ENCODE measurements around the gene ZNF146.

- no peak for TF ChIP-seq CTCF (conservative IDR thresholded peaks at IDR 0.05; ENCODE audit: low read depth in 2 of 2)
- no peak for TF ChIP-seq EZH2 (IDR thresholded peaks at IDR 0.05; ENCODE audit: low read depth, unreplicated experiment)
- no peak for TF ChIP-seq POLR2AphosphoS5 (IDR thresholded peaks at IDR 0.05; ENCODE audit: low read depth)
- TF ChIP-seq EZH2phosphoT487 (IDR thresholded peaks at IDR 0.05; ENCODE audit: unreplicated experiment): no peak
- no peak for TF ChIP-seq REST (IDR thresholded peaks at IDR 0.05; ENCODE audit: unreplicated experiment)
- no peak for TF ChIP-seq JUNB (IDR thresholded peaks at IDR 0.05; ENCODE audit: unreplicated experiment)
Measured at GRCh38 chr19:36210497-36210896, 4.4 kb upstream of the ZNF146 start.

All from GM23338 (cell line).